Brain microvascular endothelial cell (primary cell): ENCODE results near the gene SLC24A3.

Source experiments
- DNase-seq: peaks from one replicate; pipeline ENCODE4 v3.0.0-alpha.2; 2020
- H3K27ac ChIP-seq: fragments of 250-450 bp; sonication (Bioruptor Pico); 2 replicates; pipeline ENCODE4 v1.5.1; 2020; ENCODE audit warnings: mild to moderate bottlenecking, moderate library complexity
- H3K27me3 ChIP-seq: fragments of 250-450 bp; sonication (Bioruptor Pico); replicated peaks from 2 replicates; pipeline ENCODE4 v1.5.1; 2020; ENCODE audit warnings: mild to moderate bottlenecking
- H3K36me3 ChIP-seq: fragments of 250-450 bp; sonication (Bioruptor Pico); replicated peaks from 2 replicates; pipeline ENCODE4 v1.5.1; 2020; ENCODE audit warnings: mild to moderate bottlenecking
- H3K4me3 ChIP-seq: 2 replicates; pipeline ENCODE4 v1.5.1; 2011; ENCODE audit warnings: low read depth, mild to moderate bottlenecking, control low read depth, low read length, moderate library complexity
- in situ Hi-C: cut with HindIII; loops from 2 replicates; pipeline ENCODE4 v1.10.0; 2017; ENCODE audit warnings: low sequenced_read_pairs, low pct_ligation_motif_present
- TF ChIP-seq, protein P1 (sequence below): IDR thresholded peaks from 2 replicates; pipeline ENCODE4 v1.5.1; 2011; ENCODE audit warnings: low read depth, mild to moderate bottlenecking, moderate library complexity, low read length, control low read depth, inconsistent platforms; ENCODE audit errors: missing control alignments

Gene SLC24A3

DNA sequence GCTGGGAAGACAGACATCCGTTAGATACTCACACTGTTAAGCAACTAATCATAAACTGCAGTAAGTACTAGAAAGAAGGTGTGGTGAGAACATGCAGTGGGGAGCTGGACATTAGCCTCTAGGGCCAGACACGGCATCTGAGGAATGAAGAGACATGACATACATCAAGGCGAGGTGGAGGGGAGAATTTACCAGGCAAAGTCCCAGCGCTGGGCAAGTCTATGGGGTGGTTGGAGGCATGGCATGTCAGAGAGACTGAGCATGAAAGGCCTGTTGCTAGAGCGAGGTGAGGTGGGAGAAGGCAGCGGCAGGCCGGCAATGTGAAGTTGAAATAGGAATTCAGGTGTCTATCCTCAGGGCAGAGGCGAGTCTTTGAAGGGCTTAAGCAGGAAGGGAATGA is 31.8 kb downstream of the SLC24A3 start:
- Histone ChIP-seq H3K27ac (no peak overlapping the region), H3K4me3 (no peak overlapping the region), H3K27me3 (no peaks in the 10 kb centered on the region), H3K36me3 (no peaks in the 10 kb centered on the region)
- TF ChIP-seq, protein P1, sequence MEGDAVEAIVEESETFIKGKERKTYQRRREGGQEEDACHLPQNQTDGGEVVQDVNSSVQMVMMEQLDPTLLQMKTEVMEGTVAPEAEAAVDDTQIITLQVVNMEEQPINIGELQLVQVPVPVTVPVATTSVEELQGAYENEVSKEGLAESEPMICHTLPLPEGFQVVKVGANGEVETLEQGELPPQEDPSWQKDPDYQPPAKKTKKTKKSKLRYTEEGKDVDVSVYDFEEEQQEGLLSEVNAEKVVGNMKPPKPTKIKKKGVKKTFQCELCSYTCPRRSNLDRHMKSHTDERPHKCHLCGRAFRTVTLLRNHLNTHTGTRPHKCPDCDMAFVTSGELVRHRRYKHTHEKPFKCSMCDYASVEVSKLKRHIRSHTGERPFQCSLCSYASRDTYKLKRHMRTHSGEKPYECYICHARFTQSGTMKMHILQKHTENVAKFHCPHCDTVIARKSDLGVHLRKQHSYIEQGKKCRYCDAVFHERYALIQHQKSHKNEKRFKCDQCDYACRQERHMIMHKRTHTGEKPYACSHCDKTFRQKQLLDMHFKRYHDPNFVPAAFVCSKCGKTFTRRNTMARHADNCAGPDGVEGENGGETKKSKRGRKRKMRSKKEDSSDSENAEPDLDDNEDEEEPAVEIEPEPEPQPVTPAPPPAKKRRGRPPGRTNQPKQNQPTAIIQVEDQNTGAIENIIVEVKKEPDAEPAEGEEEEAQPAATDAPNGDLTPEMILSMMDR, result no peak
- in situ Hi-C loops, result no loop called here
- no peak for DNase-seq

DNA sequence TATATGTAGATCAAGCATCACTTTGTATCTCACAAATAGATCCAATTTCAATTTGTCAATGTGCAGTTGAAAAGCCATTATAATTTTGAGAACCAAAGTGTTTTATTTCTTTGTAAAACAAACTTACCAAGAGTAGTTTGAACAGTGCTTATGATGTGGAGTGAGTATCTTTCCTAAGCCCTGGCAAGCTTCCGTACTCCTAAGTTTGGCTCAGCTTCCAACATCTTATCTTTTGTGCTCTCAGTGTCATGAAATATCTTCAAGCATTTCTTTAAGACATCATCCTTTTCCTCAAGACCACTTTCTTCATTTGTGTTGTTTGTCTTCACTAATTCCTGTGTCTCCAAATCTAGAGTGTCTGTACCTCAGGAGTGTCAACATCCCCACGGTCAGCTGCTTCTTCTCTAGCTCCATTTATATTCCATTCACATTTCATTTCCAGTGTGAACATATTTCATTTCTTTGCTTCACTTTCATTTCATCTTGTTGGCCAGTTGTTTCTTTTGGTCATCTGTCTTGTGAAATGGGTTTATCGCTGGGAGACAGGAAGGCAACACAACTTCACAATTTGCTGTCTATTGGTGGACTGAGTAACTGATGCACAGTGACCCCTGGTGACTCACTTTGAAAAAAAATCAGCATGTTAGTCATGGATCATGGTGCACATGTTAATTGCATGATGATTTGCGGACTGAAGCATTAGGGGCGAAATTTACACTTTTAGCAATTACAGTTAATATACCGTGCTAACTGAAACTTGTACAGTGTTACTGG is 36.9 kb downstream of the SLC24A3 start:
- Histone ChIP-seq H3K4me3 (no peak overlapping the region), H3K36me3 (no peaks in the 10 kb centered on the region), H3K27me3 (no peaks in the 10 kb centered on the region), H3K27ac (no peak overlapping the region)
- TF ChIP-seq, protein P1, result no peak
- DNase-seq, result no peak
- in situ Hi-C loops, result no loop called here

DNA sequence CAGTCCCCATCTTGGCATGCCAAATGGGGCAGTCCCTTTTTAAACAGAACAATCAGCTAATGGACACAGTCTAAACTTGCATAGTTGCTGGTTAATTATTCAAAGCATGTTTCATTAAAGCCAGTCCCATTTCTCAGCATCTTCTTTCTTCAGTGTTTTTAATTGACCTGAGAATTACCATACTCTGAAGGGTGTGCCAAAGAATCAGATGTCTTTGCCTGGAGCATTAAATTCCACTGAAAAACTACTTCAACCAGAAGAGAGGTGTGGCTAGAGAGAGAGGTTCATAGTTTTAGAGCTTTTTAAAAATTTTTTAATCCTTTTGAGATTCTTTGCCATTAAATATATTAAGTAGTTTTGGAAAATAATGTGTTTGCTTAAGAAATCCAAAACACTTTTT is 37.9 kb downstream of the SLC24A3 start:
- Histone ChIP-seq H3K27me3 (no peaks in the 10 kb centered on the region), H3K27ac (no peak overlapping the region), H3K4me3 (no peak overlapping the region), H3K36me3 (no peaks in the 10 kb centered on the region)
- TF ChIP-seq, protein P1, result no peak
- in situ Hi-C loops, result no loop called here
- DNase-seq, result no peak

DNA sequence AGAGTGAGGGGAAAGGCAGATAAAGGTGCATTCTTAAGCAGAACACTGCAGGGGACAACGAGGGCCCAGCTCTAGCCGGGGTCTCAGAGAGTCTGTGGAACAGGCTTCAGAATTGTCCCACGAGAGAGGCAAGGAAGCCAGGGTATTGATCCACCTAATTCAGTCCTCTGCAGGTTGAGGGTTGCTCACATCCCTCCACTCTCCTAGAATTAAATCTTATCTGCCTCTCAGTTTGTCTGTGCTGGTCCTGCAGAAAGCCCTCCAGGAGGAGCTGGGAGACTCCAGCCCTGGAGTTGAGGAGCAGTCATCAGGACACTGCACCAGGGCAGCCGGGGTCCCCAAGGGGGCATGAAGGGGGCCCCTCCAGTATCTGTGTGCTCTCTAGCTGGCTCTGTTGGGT is 39.1 kb downstream of the SLC24A3 start:
- Histone ChIP-seq H3K4me3 (no peak overlapping the region), H3K27ac (no peak overlapping the region), H3K27me3 (no peaks in the 10 kb centered on the region), H3K36me3 (no peaks in the 10 kb centered on the region)
- in situ Hi-C loops, result no loop called here
- no peak for DNase-seq
- TF ChIP-seq, protein P1, result no peak

DNA sequence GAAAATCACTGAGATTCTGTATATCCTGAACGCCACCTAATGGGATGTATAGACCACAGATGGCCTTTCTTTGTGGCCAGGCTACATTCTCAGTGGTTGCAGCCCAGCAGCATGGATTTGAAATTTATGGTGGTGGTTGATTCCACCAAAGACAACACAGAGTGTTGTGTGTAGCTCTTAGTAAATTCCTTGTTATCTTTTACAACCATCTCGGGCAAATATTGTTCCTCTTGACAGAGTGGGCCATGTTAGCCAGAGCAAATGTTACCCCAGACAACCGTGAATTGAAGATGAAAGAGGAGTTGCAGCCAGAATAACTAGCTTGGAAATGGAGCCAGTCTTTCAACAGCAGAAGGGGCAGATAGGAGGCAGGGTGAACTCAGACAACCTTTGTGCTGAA is 39.5 kb downstream of the SLC24A3 start:
- Histone ChIP-seq H3K4me3 (no peak overlapping the region), H3K36me3 (no peaks in the 10 kb centered on the region), H3K27me3 (no peaks in the 10 kb centered on the region), H3K27ac (no peak overlapping the region)
- TF ChIP-seq, protein P1, result no peak
- no peak for DNase-seq
- in situ Hi-C loops, result no loop called here

DNA sequence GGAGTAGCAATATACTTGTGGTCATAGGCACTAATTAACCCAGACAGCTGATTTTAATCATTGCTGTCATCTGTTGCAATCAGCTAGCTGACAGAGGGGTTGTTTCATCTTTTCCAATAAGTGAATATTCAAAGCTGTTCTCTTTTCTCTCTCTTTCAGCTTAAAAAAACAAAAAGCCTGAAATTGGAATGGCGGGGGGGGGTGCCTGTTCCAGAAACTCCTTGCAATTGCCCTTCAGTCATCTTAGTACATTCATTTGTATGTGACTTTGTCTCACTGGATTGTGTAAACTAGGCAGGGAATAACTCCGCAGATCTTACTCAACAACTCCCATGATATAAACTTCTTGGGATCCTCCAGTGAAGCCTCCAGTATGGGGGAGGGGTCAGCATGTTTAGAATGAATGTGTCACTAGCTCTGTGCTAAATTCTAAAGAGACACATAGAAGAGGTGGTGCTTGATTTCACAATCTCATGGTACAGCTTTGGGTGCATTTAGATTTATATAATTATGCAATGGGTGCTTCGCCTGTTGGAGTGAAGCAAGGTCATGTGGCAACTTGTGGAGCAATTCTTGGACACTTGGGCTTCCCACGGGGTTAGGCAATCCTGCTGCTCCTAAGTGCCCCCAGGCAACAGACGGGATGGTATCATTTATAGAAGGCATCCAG is 40.1 kb downstream of the SLC24A3 start:
- Histone ChIP-seq H3K4me3 (no peak overlapping the region), H3K36me3 (no peaks in the 10 kb centered on the region), H3K27me3 (no peaks in the 10 kb centered on the region), H3K27ac (no peak overlapping the region)
- in situ Hi-C loops, result no loop called here
- no peak for DNase-seq
- TF ChIP-seq, protein P1, result no peak
